Activated naive CD8-positive, alpha-beta T cell treated with anti-CD3 and anti-CD28 coated beads, Interleukin-2, amount 50 U/mL, for 24 hours (primary cell): ENCODE data around the gene NMNAT2.

ENCODE experiments used
- ATAC-seq: fragments of 150-1000 bp; cut with Tn5 transposase; one replicate; pipeline ENCODE4 v1.10.0; 2021
- DNase-seq: peaks from one replicate; pipeline ENCODE4 v3.0.0; 2021
- H3K27ac Mint-ChIP-seq: one replicate; pipeline ENCODE4 v1.8.0; 2021; ENCODE audit warnings: mild to moderate bottlenecking, mixed read lengths
- H3K27me3 Mint-ChIP-seq: one replicate; pipeline ENCODE4 v1.8.0; 2021; ENCODE audit warnings: mixed read lengths
- H3K36me3 Mint-ChIP-seq: one replicate; pipeline ENCODE4 v1.8.0; 2021; ENCODE audit warnings: low read depth, mixed read lengths
- H3K4me1 Mint-ChIP-seq: one replicate; pipeline ENCODE4 v1.8.0; 2021; ENCODE audit warnings: mixed read lengths
- H3K4me3 Mint-ChIP-seq: one replicate; pipeline ENCODE4 v1.8.0; 2021; ENCODE audit warnings: mild to moderate bottlenecking, moderate library complexity, mixed read lengths
- H3K9me3 Mint-ChIP-seq: one replicate; pipeline ENCODE4 v1.8.0; 2021; ENCODE audit warnings: mixed read lengths

Gene NMNAT2

DNA sequence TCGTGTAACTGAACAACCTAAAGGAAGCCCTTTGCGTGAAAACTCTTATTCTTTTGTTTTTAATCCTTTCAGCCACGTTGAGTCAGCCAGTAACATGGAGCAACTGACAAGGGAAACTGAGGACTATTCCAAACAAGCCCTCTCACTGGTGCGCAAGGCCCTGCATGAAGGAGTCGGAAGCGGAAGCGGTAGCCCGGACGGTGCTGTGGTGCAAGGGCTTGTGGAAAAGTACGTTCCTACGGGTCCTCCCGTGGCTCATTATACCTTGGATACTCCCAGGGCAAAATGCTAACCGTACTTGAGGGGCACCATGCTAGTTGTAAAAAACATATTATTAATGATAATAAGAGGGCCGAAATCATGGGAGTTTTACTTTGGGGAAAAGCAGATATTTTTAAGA is 182.7 kb downstream of the NMNAT2 start:
- Mint-ChIP-seq H3K4me3 (no peak overlapping the region), H3K9me3 (no peaks in the 10 kb centered on the region), H3K4me1 (no peaks in the 10 kb centered on the region), H3K36me3 (no peaks in the 10 kb centered on the region), H3K27ac (no peak overlapping the region), H3K27me3 (no peaks in the 10 kb centered on the region)
- no peak for DNase-seq
- ATAC-seq: no peak

DNA sequence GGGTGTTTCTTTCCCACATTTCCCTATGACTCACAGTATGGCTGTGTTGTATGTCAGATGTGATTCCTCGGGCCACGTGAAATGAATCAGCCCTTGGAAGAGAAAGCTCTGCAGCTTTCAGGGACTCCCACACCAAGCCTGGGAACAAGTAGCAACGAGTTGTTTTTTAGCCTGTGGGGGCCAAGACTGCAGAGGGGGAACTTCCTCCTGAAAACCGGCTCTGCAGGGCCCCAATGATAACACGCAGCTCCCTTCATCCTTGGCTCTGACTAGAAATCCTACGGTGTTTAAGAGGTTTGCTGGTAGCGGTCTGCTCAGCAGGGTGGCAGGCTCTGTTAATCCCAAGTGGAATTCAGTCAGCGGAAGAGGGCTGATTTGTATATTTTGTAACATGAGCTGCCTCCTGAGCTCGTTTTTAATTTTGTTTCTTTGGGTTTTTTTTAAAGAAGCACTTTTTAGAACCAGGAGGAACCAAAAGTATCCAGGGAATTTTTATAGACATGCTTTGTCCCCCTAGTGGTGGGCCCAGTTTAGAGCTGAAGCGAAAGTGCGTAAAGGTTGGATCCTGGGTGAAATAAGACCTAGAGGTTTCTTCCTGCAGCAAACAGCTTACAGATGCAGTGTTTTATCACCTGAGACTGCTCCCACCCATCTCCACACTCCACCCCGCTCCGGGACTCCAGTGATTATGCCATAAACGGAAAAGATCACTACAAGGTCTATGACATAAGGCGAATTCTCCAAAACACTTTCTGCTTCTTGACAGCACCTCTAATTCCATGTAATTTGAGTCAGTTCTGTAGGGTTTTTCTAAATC is 183.3 kb downstream of the NMNAT2 start:
- no peaks in the 10 kb centered on the region for H3K27me3 Mint-ChIP-seq
- no peaks in the 10 kb centered on the region for H3K9me3 Mint-ChIP-seq
- H3K27ac Mint-ChIP-seq: no peak overlapping the region
- ATAC-seq: no peak
- no peak for DNase-seq
- no peak overlapping the region for H3K4me3 Mint-ChIP-seq
- no peaks in the 10 kb centered on the region for H3K4me1 Mint-ChIP-seq
- no peaks in the 10 kb centered on the region for H3K36me3 Mint-ChIP-seq

DNA sequence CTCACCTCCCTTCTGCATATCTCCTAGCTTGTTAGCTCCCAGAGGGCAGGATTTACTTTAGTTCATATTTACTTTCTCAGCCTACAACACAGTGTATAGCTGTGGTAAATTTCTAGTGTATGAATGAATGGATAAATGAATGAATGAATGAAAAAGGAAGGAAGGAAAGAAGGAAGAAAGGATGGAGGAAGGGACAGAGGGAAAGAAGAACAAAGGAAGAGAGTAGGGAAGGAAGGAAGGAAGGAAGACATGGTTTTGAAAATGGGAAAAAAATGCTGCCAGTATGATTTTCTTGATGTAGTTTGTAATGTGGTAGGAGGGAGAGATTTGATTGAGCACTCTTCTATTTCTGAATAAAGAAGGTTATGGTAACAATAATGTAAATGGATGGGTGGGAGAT is 185.1 kb downstream of the NMNAT2 start:
- H3K27ac Mint-ChIP-seq: no peak overlapping the region
- H3K27me3 Mint-ChIP-seq: no peaks in the 10 kb centered on the region
- H3K36me3 Mint-ChIP-seq: no peaks in the 10 kb centered on the region
- no peak for DNase-seq
- no peaks in the 10 kb centered on the region for H3K4me1 Mint-ChIP-seq
- H3K4me3 Mint-ChIP-seq: no peak overlapping the region
- no peak for ATAC-seq
- no peaks in the 10 kb centered on the region for H3K9me3 Mint-ChIP-seq

DNA sequence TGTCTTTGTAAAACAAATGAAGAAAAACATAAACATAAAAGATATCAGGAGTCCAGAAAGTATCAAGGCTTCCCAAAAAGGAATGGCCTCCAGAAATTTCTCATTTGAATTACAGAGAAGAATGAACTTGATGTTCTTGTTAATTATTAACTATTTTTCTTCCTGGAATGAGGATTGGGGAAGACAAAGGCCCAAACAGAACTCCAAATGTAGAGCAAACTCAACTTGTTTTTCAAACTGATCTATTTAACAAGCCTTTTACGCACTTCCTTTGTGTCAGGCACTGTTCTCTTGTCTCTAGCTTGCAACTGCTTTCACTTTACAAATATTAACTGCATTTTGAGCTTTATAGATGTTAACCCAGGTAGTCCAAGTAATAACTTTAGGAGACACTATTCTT is 186.6 kb downstream of the NMNAT2 start:
- H3K27ac Mint-ChIP-seq: no peak overlapping the region
- H3K27me3 Mint-ChIP-seq: no peaks in the 10 kb centered on the region
- no peaks in the 10 kb centered on the region for H3K36me3 Mint-ChIP-seq
- DNase-seq: no peak
- H3K4me1 Mint-ChIP-seq: peaks cover 6% of the 10 kb centered on the region
- H3K4me3 Mint-ChIP-seq: no peak overlapping the region
- H3K9me3 Mint-ChIP-seq: no peaks in the 10 kb centered on the region
- no peak for ATAC-seq

DNA sequence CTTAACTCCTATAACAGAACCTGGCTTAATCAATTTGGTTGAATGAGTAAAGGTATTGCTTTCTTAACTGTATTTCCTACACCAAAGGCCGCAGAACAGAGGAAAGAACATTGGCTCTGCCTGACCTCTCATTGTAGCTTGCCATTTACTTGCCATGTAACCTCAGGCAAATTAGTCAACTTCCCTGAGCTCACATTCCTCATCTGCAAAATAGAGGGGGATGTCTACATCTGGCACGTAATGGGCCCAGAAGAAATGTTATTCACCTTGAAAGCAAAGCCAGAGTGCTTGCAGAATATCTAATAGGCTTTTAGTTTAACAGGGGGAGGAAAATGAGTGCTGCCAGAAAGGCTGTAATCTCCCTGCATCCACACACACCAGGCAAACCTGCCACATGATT is 187.8 kb downstream of the NMNAT2 start:
- Mint-ChIP-seq H3K36me3 (no peaks in the 10 kb centered on the region), H3K4me1 (peaks cover 6% of the 10 kb centered on the region), H3K27me3 (peaks cover 2% of the 10 kb centered on the region), H3K9me3 (no peaks in the 10 kb centered on the region), H3K27ac (no peak overlapping the region), H3K4me3 (no peak overlapping the region)
- no peak for DNase-seq
- ATAC-seq: no peak

DNA sequence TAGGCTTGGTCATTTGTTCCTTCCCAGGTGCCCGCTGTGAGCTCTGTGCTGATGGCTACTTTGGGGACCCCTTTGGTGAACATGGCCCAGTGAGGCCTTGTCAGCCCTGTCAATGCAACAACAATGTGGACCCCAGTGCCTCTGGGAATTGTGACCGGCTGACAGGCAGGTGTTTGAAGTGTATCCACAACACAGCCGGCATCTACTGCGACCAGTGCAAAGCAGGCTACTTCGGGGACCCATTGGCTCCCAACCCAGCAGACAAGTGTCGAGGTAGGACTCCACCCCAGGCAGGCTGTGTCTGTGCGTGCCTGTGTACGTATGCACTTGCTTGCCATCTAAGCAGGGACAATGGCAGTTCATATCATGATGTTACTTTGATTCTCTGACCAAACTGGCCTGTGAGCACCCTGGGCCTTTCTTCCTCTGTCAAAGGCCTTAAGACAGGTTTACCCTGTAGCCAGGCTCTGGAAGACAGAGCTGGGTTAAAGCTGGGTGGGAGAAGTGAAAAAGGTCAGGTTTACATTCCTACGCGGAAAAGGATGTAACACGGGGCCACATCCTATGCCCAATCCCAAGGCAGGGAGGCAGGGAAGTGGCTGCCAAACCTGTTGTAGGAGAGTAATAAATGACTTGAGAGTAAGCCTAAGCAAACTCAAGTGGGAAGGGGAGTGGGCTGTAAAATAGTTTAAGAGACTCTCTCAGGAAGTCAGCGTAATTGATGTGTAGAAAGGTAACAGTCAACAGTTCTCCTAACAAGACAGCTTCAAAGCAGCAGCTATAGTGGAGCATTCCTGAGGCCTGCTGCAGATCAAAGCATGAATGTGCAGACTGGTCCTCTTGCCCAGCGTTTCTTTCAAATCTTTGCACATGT is 189.6 kb downstream of the NMNAT2 start:
- H3K27ac Mint-ChIP-seq: no peak overlapping the region
- no peaks in the 10 kb centered on the region for H3K36me3 Mint-ChIP-seq
- ATAC-seq (no peak), DNase-seq (no peak)
- no peak overlapping the region for H3K4me3 Mint-ChIP-seq
- no peaks in the 10 kb centered on the region for H3K9me3 Mint-ChIP-seq
- peaks cover 2% of the 10 kb centered on the region for H3K27me3 Mint-ChIP-seq
- peaks cover 6% of the 10 kb centered on the region for H3K4me1 Mint-ChIP-seq

DNA sequence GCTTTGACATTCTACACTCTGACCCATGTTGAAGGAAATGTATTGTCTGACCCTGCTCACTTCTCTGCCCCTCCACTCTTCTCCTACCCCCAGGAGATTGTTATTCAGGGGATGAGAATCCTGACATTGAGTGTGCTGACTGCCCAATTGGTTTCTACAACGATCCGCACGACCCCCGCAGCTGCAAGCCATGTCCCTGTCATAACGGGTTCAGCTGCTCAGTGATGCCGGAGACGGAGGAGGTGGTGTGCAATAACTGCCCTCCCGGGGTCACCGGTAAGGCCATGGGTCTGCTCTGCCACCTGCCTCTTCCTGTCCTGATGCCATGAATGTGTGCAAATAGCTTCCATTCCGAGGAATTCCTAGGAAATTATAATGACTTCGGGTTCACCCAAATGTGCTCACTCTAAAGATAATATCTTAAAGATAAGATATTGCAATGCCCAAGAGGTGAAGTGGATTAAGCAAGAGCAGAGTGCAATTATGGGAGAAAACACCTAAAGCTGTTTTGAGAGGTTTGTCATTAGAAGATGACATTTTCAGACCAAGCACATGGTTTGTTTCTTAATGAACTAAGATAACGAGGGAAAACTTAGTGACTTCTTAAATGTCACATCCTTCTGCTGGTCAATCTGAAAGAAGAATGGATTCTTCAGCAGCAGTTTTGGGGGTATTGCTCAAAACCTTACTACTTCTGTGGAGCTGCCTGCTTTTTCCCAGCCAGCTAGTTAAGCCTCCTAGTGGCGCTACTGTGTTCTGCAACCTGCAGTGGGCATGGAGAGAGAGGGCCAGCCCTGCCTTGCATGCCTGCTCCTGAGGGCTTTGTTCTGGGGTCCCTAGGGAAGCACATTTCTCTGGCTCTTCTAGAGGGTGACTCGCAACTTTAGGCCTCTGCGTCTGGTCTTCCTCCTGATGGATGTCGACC is 190.5 kb downstream of the NMNAT2 start:
- Mint-ChIP-seq H3K27ac (no peak overlapping the region), H3K4me1 (peaks cover 6% of the 10 kb centered on the region), H3K36me3 (no peaks in the 10 kb centered on the region), H3K4me3 (no peak overlapping the region), H3K9me3 (no peaks in the 10 kb centered on the region), H3K27me3 (peaks cover 2% of the 10 kb centered on the region)
- peak; percentile 57 for ATAC-seq
- peak; percentile 48 for DNase-seq

DNA sequence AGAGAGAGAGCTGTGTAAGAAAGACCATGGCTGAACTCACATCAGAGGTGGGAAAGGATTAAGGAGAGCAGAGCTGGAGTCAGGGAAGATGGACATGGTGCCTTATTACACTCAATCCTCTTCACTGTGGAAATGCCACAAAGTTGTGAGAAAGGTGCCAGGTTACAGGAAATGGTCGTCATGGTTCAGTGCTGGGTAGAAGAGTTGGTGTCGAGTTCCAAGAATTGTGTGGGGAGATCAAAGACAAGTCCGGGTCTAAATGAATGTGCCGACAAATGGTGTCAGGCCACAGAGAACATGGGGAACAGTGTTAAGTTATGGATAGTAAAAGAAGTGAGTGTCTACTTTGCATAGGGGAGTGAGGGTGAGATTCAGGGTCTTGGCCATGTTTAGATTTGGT is 191.2 kb downstream of the NMNAT2 start:
- Mint-ChIP-seq H3K27me3 (peaks cover 2% of the 10 kb centered on the region), H3K4me1 (peaks cover 6% of the 10 kb centered on the region), H3K4me3 (no peak overlapping the region), H3K9me3 (no peaks in the 10 kb centered on the region), H3K27ac (no peak overlapping the region), H3K36me3 (no peaks in the 10 kb centered on the region)
- no peak for ATAC-seq
- no peak for DNase-seq

DNA sequence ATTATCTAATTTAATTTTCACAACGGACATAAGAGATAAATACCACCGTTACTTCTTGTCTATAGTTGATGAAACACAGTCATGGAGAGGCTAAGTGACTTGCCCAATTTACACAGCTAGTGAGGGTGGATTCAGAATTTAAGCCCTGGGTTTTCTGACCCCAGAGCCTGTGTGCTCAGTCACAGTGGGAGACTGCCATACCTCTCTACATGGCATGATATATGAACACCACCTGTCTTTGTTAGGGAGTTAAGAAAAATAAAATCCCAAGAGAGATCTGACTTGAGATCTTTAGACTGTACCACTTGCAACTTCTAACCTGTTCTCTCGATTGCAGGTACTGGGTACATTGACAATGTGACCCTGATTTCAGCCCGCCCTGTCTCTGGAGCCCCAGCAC is 191.8 kb downstream of the NMNAT2 start:
- no peaks in the 10 kb centered on the region for H3K9me3 Mint-ChIP-seq
- no peak overlapping the region for H3K27ac Mint-ChIP-seq
- H3K27me3 Mint-ChIP-seq: peaks cover 2% of the 10 kb centered on the region
- no peak overlapping the region for H3K4me3 Mint-ChIP-seq
- no peaks in the 10 kb centered on the region for H3K36me3 Mint-ChIP-seq
- no peak for ATAC-seq
- peaks cover 6% of the 10 kb centered on the region for H3K4me1 Mint-ChIP-seq
- no peak for DNase-seq

DNA sequence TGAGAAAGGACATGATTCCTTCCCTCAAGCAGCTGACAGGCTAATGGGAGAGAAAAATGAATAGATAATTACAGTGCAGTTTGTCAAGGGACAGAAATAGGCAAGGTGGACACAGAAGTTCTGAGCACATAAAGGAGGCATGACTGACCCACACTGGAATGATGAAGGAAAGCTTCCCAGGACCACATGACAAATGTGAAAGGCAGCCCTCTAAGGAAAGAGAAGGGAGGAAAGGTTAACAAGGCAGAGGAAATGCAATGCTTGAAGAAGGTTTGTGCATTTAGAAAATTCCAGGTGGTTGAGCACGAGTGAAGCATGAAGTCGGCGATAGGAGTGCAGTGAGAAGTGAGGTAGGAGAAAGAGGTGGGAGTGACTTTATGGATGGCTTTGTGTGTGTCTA is 194.7 kb downstream of the NMNAT2 start:
- Mint-ChIP-seq H3K4me3 (no peak overlapping the region), H3K4me1 (peaks cover 23% of the 10 kb centered on the region), H3K27ac (no peak overlapping the region), H3K9me3 (no peaks in the 10 kb centered on the region), H3K27me3 (peaks cover 2% of the 10 kb centered on the region), H3K36me3 (no peaks in the 10 kb centered on the region)
- ATAC-seq: no peak
- DNase-seq: no peak

DNA sequence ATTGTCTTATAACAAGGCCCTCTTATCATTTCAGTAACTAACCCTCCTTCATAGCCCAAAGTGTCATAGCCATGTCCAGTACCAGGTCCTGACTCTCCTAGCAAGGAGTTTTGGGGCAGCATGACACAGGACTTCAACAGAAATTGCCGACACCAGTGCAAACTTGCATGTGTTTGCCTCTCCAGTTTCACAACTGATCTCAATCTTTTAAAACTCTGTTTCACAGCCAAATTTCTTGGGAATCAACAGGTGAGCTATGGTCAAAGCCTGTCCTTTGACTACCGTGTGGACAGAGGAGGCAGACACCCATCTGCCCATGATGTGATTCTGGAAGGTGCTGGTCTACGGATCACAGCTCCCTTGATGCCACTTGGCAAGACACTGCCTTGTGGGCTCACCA is 195.3 kb downstream of the NMNAT2 start:
- Mint-ChIP-seq H3K9me3 (no peaks in the 10 kb centered on the region), H3K4me3 (no peak overlapping the region)

DNA sequence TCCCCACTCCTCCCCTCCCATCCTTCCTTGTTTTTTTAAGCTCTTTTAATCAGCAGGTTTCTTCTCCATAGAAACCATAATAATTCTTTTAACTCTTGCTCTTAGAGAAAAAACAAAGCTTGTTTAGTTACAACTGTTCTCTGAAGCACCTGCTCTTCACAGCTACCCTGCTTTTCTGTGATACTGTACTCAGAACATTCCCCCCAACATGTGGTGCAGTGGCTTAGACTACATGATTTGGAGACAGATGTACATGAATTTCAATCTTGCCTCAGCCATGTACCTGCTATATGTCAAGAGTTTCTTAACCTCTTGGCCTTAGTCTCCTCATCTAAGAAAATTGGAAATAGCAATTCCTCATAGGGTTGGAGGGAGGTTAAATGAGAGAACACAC is 198.6 kb downstream of the NMNAT2 start:
- Mint-ChIP-seq H3K27ac (no peak overlapping the region), H3K9me3 (no peaks in the 10 kb centered on the region), H3K36me3 (no peaks in the 10 kb centered on the region), H3K27me3 (no peaks in the 10 kb centered on the region), H3K4me3 (no peak overlapping the region), H3K4me1 (peaks cover 18% of the 10 kb centered on the region)
- DNase-seq (no peak), ATAC-seq (no peak)

More for the DNA sequence above, 195.3 kb downstream of the NMNAT2 start:
- Mint-ChIP-seq H3K36me3 (no peaks in the 10 kb centered on the region), H3K27ac (no peak overlapping the region), H3K4me1 (peaks cover 24% of the 10 kb centered on the region), H3K27me3 (peaks cover 2% of the 10 kb centered on the region)
- ATAC-seq (no peak), DNase-seq (no peak)

DNA sequence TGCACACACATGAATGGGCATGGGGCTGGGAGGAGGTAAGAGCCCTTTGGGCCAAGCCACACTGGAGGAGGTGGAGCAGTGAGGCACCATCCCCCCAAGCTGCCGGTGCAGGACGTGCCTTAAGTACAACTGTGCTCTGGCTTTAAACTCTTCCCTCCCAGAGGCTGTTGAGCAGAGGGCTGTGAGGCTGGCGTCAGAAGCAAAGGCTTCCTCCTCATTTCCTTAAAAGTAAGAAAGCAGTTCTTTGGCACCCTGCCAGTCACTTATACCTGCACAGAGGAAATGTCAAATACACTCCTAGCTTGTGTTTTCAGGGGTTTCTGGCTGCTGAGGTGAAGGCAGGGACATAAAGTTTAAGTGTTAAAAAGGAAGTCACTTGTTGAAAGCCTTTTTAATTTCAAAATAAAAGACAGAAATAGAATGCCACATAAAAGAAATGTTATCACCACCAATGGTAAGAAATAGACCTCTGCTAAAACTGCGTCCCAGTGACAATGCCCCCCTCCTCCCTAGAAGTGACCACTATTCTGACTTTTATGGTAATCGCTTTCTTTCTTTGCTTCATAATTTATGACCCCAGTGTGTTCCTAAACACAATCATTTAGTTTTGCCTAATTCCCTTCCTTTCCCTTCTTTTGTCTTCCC is 199.1 kb downstream of the NMNAT2 start:
- ATAC-seq (peak; percentile 48), DNase-seq (peak; percentile 12)
- no peaks in the 10 kb centered on the region for H3K9me3 Mint-ChIP-seq
- no peaks in the 10 kb centered on the region for H3K27me3 Mint-ChIP-seq
- H3K36me3 Mint-ChIP-seq: no peaks in the 10 kb centered on the region
- peaks cover 18% of the 10 kb centered on the region for H3K4me1 Mint-ChIP-seq
- no peak overlapping the region for H3K27ac Mint-ChIP-seq
- no peak overlapping the region for H3K4me3 Mint-ChIP-seq

DNA sequence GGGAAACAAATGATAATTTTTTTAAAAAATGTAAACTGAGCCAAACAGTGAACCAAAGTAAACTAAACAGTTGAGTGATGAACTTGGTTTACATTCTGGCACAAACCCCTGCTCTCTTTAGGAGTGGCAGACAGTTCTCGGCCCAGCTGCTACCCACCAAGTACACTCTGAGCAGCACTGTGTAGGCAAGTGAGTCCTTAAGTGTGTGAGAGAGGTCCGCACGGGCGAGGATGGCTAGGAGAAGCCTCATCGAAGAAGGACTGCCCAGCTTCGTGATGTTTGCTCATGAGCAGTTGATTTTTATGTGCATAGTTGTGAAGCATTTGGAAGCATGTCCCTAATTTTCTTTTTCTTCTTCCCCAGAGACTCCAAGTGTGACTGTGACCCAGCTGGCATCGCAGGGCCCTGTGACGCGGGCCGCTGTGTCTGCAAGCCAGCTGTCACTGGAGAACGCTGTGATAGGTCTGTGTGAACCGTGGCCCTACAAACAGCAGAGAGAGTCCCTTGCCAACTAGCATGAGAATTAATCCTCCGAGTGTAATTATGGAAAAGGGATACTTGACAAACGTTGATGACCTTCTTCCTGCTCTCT is 200.1 kb downstream of the NMNAT2 start:
- H3K36me3 Mint-ChIP-seq: no peaks in the 10 kb centered on the region
- no peaks in the 10 kb centered on the region for H3K9me3 Mint-ChIP-seq
- peaks cover 18% of the 10 kb centered on the region for H3K4me1 Mint-ChIP-seq
- no peak overlapping the region for H3K4me3 Mint-ChIP-seq
- no peak for DNase-seq
- no peak for ATAC-seq
- H3K27me3 Mint-ChIP-seq: no peaks in the 10 kb centered on the region
- H3K27ac Mint-ChIP-seq: no peak overlapping the region
